HG03139 (cell line): ENCODE measurements around the gene VKORC1L1.
"Not testable (repeated sequence)": the region's sequence is repeated elsewhere in the genome, so short reads cannot be mapped to it uniquely, and the experiment has no call there.

Experiments used
- ATAC-seq: cut with Tn5 transposase; IDR thresholded peaks from one replicate; pipeline ENCODE4 v1.9.1; 2021; ENCODE audit not compliant: unreplicated experiment

The VKORC1L1 gene

GRCh38 chr7:65872776-65873581 lies at the start of gene VKORC1L1:
Gene VKORC1L1, plus strand, starts transcription at chr7:65873074. Its CDS starts 298 bp downstream, at chr7:65873372.
- peak; percentile 88 for ATAC-seq

- ATAC-seq: no peak
Measured at GRCh38 chr7:65827366-65827765, 45.5 kb upstream of the VKORC1L1 start.

- ATAC-seq: no peak
Measured at GRCh38 chr7:65832281-65832680, 40.6 kb upstream of the VKORC1L1 start.

GRCh38 chr7:65836684-65837083 lies 36.2 kb upstream of the VKORC1L1 start:
- not testable (repeated sequence) for ATAC-seq

GRCh38 chr7:65837541-65837956 lies 35.3 kb upstream of the VKORC1L1 start:
- ATAC-seq: not testable (repeated sequence)

GRCh38 chr7:65839846-65840245 lies 33.0 kb upstream of the VKORC1L1 start:
- no peak for ATAC-seq

GRCh38 chr7:65840446-65840845 lies 32.4 kb upstream of the VKORC1L1 start:
- ATAC-seq: no peak

- ATAC-seq: not testable (repeated sequence)
Measured at GRCh38 chr7:65843616-65844015, 29.3 kb upstream of the VKORC1L1 start.

GRCh38 chr7:65846008-65846570 lies 26.8 kb upstream of the VKORC1L1 start:
- no peak for ATAC-seq

- not testable (repeated sequence) for ATAC-seq
Measured at GRCh38 chr7:65853426-65853825, 19.4 kb upstream of the VKORC1L1 start.

- ATAC-seq: not testable (repeated sequence)
Measured at GRCh38 chr7:65853892-65854291, 19.0 kb upstream of the VKORC1L1 start.

GRCh38 chr7:65857321-65857894 lies 15.5 kb upstream of the VKORC1L1 start:
- ATAC-seq: not testable (repeated sequence)

- not testable (repeated sequence) for ATAC-seq
Measured at GRCh38 chr7:65858660-65859059, 14.2 kb upstream of the VKORC1L1 start.

- ATAC-seq: not testable (repeated sequence)
Measured at GRCh38 chr7:65866244-65866643, 6.6 kb upstream of the VKORC1L1 start.

GRCh38 chr7:65867681-65868080 lies 5.2 kb upstream of the VKORC1L1 start:
- not testable (repeated sequence) for ATAC-seq

- not testable (repeated sequence) for ATAC-seq
Measured at GRCh38 chr7:65869312-65869711, 3.6 kb upstream of the VKORC1L1 start.

GRCh38 chr7:65871451-65871850 lies 1.4 kb upstream of the VKORC1L1 start:
- ATAC-seq: not testable (repeated sequence)

- ATAC-seq: peak; percentile 28
Measured at GRCh38 chr7:65873582-65874193, 814 bp downstream of the VKORC1L1 start.

GRCh38 chr7:65875715-65876114 lies 2.8 kb downstream of the VKORC1L1 start:
- ATAC-seq: not testable (repeated sequence)

- ATAC-seq: not testable (repeated sequence)
Measured at GRCh38 chr7:65879292-65880153, 6.6 kb downstream of the VKORC1L1 start.
